Activated naive CD4-positive, alpha-beta T cell treated with anti-CD3 and anti-CD28 coated beads, Interleukin-2, amount 50 U/mL, for 72 hours (primary cell): ENCODE measurements around the gene HDGF. TPM values are rescaled to one million over a fixed set of nuclear protein-coding genes. Genes with fewer than 3 reads are reported as not detected.

Experiments
- ATAC-seq, 2 donors: fragments of 150-1000 bp; cut with Tn5 transposase; 2 replicates each; pipeline ENCODE4 v1.10.0; 2021; ENCODE audit warnings: mild to moderate bottlenecking in 2 of 2, moderate library complexity in 2 of 2
- DNase-seq, 2 donors: peaks; one replicate each; pipeline ENCODE4 v3.0.0; 2021 to 2022; ENCODE audit warnings: low spot score in 2 of 2
- H3K27ac Mint-ChIP-seq, 2 donors: one replicate each; pipeline ENCODE4 v1.8.0; 2022; ENCODE audit warnings: mild to moderate bottlenecking in 2 of 2, mixed read lengths in 2 of 2
- H3K36me3 Mint-ChIP-seq, 2 donors: one replicate each; pipeline ENCODE4 v1.8.0; 2022; ENCODE audit warnings: mixed read lengths in 2 of 2
- H3K9me3 Mint-ChIP-seq, 2 donors: one replicate each; pipeline ENCODE4 v1.8.0; 2022; ENCODE audit warnings: mixed read lengths in 2 of 2
- total RNA-seq, 2 donors: library from RNA; stranded (reverse); gene quantifications; one replicate each; pipeline ENCODE4 v1.2.3, GENCODE V29; 2022

The HDGF gene
- total RNA-seq, 2 donors from 2014 or later, result 281 to 325 TPM

DNA sequence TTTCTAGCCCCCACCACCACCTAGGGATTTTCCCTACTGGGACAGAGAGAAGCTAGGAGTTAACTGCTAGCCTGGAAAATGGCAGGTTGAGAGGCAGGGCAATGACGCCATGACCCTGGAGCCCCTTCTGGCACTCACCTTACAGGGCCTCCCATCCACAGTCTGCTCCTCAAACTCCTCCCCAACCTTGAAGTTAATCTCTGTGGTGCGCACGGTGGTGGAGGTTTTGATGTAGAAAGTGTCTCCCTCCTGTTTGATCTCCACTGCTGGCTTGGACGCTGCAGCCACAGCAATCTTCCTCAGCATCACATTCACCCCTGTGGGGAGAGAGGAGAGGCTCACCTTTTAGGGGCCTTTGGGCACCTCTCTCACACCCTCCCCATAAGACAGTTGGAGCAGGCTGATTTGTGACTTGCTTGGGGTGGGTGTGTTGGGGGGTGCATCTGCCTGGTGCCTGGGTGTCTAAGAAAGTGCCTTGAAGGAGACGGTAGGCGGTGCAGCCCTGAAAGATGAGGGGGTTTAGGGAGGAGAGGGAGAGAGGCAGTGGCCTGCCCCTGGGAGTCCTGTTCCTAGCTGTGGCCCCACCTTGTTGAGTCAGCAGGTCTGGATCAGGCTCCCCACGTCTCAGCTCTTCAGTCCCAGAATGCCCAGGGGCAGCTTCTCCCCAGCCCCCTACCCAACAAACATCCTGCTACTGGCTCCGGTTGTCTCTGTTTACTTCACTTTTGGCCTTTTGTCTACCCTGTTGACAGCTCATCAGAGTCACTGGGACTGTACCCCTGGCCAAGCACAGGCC lies 50.5 kb downstream of the HDGF start:
- no peaks in the 10 kb centered on the region for H3K36me3 Mint-ChIP-seq
- H3K9me3 Mint-ChIP-seq, result no peaks in the 10 kb centered on the region
- no peak for ATAC-seq

DNA sequence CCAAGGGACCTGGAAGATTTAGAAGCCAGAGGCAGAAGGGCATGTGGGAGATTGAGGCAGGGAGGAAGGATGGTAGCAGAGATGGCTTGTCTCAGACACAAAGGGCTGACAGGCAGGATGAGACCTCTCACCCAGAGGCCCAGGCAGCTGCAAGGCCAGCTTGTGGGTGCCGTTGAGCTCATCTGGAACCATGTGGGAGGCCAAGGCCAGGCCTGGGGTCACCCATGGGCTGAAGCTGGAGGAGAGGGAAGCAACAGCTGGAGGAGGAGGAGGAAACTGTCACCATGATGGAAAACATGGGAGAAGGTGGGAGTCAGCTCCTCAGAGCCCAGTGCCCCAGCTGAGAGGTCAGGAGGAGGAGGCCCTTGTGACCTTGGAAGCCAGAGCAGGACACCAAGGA lies 52.5 kb downstream of the HDGF start:
- DNase-seq (no peak), ATAC-seq (no peak)
- no peak overlapping the region for H3K27ac Mint-ChIP-seq
- no peaks in the 10 kb centered on the region for H3K9me3 Mint-ChIP-seq
- H3K36me3 Mint-ChIP-seq, result no peaks in the 10 kb centered on the region

More for the DNA sequence above, 50.5 kb downstream of the HDGF start:
- no peak overlapping the region for H3K27ac Mint-ChIP-seq
- DNase-seq, result no peak

DNA sequence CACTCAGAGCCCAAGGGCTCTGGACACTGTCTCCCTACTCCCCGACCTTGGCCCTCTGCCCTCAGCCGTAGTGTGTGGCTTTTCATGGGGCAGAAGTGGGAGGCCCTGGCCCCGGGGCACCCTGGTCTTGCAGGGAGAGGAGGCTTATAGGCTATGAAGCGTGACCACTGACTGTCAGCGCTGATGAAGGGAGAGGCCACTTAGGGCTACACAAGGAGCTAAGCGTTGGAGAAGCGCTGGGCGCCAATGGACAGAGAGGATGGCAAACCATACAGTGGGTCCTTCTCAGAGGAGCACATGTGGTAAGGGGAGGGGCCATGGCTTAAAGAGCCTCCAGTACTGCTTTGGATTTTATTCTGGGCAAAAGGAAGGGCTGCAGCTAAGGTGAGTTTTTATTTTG lies 54.0 kb downstream of the HDGF start:
- H3K9me3 Mint-ChIP-seq, result no peaks in the 10 kb centered on the region
- H3K36me3 Mint-ChIP-seq, result no peaks in the 10 kb centered on the region
- DNase-seq (no peak), ATAC-seq (no peak)
- no peak overlapping the region for H3K27ac Mint-ChIP-seq

DNA sequence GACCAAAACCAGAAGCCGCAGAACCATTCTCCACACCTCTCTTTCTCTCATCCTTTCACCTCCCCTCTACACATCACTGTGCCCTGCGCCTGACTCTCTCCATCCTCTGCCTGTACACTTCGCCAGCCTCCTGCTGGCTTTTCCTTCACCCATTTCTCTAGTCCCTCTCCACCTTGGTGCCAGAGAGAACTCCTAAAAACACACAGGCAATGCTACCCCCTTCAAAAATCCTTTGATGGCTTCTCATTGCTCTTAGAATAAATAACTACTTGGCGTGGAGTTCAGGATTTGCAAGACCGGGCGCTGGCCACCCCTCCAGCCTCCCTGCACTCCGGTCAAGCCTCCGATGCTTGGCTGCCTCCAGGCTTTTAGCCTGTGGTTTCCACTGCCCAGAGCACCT lies 54.7 kb downstream of the HDGF start:
- no peak overlapping the region for H3K27ac Mint-ChIP-seq
- H3K36me3 Mint-ChIP-seq, result no peaks in the 10 kb centered on the region
- H3K9me3 Mint-ChIP-seq, result no peaks in the 10 kb centered on the region
- no peak for DNase-seq
- ATAC-seq, result no peak

DNA sequence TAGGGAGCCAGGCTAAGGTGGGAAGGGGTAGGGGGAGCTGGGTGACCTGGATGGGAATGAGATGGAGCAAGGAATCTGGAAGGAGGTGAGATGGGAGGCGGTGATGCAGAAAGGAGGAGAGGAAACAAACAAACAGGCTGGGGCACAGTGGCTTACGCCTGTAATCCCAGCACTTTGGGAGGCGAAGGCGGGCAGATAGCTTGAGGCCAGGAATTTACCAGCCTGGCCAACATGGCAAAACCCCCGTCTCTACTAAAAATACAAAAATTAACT lies 56.8 kb downstream of the HDGF start:
- no peak for ATAC-seq
- DNase-seq, result no peak
- no peaks in the 10 kb centered on the region for H3K9me3 Mint-ChIP-seq
- no peak overlapping the region for H3K27ac Mint-ChIP-seq
- no peaks in the 10 kb centered on the region for H3K36me3 Mint-ChIP-seq

DNA sequence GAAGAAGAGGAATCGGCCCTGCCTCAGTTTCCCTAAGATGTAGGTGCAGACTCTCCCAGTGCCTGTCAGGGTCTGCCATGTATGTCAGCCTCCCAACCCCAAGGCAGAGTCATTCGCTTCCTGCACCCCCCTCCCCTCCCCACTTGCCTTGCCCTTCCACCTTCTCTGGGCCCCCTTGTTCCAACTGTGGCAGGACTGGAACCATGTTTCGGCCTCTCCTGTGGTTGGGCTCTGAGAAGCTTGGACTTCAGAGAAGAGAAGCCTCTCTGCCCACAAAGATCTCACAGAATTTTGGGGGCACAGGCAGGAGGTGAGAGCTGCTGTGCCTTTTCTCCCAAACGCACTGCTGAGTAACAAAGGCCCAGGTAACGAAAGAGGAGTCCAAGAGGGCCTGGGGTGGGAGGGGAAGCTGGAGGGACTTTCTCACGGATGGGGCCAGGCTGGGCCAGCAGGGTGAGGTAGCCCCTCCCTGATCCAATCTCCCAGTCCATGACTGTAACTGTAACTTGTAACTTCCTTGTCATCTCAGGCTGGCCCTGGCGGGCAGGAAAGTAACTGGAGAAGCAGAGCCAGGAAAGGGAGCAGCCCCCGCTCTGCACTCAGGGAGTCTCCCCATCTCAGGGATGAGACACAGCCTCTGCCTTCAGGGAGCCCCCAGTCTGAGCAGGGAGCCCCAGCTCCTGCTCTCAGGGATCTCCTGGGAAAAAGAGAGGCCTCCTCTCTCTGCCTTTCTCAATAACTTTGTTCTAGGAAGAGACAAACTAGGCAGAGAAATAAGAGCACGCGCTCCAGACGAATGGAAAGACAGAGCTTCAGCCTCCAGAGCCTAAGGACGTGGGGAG lies 57.4 kb downstream of the HDGF start:
- no peak for ATAC-seq
- no peak overlapping the region for H3K27ac Mint-ChIP-seq
- H3K9me3 Mint-ChIP-seq, result no peaks in the 10 kb centered on the region

DNA sequence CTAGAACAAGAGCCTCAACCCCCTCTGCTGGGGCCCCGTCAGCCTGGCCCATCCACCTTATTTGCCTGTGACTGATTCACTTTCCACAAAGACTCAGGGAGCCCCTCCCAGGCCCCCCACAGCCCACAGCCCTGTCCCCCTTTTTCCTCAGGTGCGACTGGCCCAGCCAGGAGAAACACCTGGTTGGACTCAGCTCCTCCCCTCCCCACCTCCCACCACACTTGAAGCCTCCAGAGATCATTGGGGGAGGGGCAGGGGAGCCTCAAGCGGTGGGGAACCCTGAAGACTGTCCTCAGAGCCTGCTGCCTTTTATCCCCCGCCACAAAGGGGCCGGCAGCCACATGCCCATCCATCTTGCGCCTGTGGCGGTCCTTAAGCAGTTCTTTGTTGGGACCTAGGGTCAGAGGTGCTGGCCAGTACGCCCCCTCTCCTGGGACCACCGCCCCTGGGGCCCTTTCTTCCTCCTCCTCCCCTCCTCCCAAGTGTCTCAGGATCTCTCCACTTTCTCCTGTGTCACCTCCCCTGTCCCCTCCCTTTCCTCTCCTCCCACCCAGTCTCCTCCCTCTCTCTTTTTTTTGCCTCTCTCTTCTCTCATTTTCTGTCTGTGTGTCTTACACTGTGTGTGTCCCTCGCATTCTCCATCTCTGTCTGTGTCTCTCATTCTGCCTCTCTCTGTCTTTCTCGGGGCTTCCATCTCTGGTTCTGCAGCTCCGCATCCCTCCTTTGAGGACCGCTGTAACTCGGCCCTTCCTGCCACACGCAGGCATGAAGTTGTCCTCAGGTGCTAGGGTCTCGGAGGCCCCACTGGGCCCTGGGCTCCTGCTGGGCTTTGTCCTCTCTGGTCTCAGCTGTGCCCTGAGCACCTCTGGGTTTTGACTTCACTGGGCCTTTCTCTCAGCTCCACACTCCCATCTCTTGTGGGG lies 58.3 kb downstream of the HDGF start:
- Mint-ChIP-seq H3K9me3 (no peaks in the 10 kb centered on the region), H3K27ac (no peak overlapping the region), H3K36me3 (no peaks in the 10 kb centered on the region)
- ATAC-seq (no peak), DNase-seq (no peak)

More for the DNA sequence above, 57.4 kb downstream of the HDGF start:
- H3K36me3 Mint-ChIP-seq, result no peaks in the 10 kb centered on the region
- no peak for DNase-seq

DNA sequence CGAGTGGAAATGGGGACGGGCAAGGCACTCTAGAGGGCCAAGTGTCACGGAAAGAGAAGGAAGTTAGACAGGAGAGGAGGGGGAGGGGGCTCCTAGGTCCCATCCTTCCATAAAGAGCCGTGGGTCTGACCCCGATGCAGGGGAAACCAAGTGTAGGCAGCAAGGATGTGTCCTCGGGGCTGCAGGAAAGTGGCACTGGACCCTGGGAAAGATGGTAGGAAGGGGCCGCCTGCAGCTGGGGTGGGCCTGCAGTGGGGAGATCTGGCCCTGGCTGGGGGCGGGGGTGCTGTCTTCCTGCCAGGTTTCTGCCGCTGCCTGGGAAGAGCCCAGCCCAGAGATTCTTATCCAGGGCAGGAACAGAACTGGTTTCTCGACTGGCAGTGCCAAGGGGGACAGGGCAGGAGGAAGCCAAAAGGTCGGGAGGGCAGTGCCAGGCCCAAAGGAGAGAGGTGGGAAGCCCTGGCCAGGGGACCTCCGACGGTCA lies 59.0 kb downstream of the HDGF start:
- Mint-ChIP-seq H3K9me3 (no peaks in the 10 kb centered on the region), H3K36me3 (no peaks in the 10 kb centered on the region), H3K27ac (no peak overlapping the region)
- no peak for DNase-seq
- no peak for ATAC-seq

Other genes starting within 250 kb of the HDGF start
- 10 to 100 TPM in 1 of 2 donors, 1 to 10 TPM in 1; 5.1 to 30.5 TPM for gene IQGAP3, start 179.1 kb downstream of the HDGF start, total RNA-seq
- gene TTC24, start 172.0 kb downstream of the HDGF start, total RNA-seq, result 1 to 10 TPM; 4.5 to 6.8 TPM
- gene NAXE, start 159.9 kb downstream of the HDGF start, total RNA-seq, result 10 to 100 TPM; 71.4 to 95.1 TPM
- 10 to 100 TPM; 26.1 to 35.8 TPM for gene GPATCH4, start 150.2 kb downstream of the HDGF start, total RNA-seq
- gene HAPLN2, start 132.3 kb downstream of the HDGF start, total RNA-seq, result 1 to 10 TPM in 1 of 2 donors, not detected in 1; 3.8 TPM
- gene BCAN, start 109.6 kb downstream of the HDGF start, total RNA-seq, result not detected
- not detected for gene NES, start 74.3 kb downstream of the HDGF start, total RNA-seq
- gene CRABP2, start 46.1 kb downstream of the HDGF start, total RNA-seq, result 1 to 10 TPM; 1.6 to 2.3 TPM
- 10 to 100 TPM; 39.4 to 64.9 TPM for gene METTL25B, start 23.2 kb downstream of the HDGF start, total RNA-seq
- gene ISG20L2, start 22.9 kb downstream of the HDGF start, total RNA-seq, result 10 to 100 TPM; 46.2 to 50.7 TPM
- 10 to 100 TPM; 61.4 to 70.4 TPM for gene MRPL24, start 10.6 kb downstream of the HDGF start, total RNA-seq
- gene PRCC, start 15.9 kb upstream of the HDGF start, total RNA-seq, result 10 to 100 TPM; 44.5 to 72.1 TPM
- 100 to 1,000 TPM; 186 to 215 TPM for gene SH2D2A, start 65.2 kb upstream of the HDGF start, total RNA-seq
- under 1 TPM; 0.07 to 0.29 TPM for gene INSRR, start 107.4 kb upstream of the HDGF start, total RNA-seq
- gene NTRK1, start 109.2 kb upstream of the HDGF start, total RNA-seq, result 1 to 10 TPM; 5.3 to 7.2 TPM
- gene PEAR1, start 142.0 kb upstream of the HDGF start, total RNA-seq, result under 1 TPM; 0.09 to 0.53 TPM
- gene LRRC71, start 169.0 kb upstream of the HDGF start, total RNA-seq, result not detected